IPS-15b (cell line): ENCODE data around the gene ZIC2.
"Not testable (repeated sequence)": the region's sequence is repeated elsewhere in the genome, so short reads cannot be mapped to it uniquely, and the experiment has no call there.

Source experiments
- H3K27me3 ChIP-seq: one replicate; pipeline ENCODE4 v1.6.1; 2013; ENCODE audit warnings: low read length; ENCODE audit not compliant: control insufficient read depth, insufficient read depth
- H3K36me3 ChIP-seq: one replicate; pipeline ENCODE4 v1.6.1; 2013; ENCODE audit warnings: low read length; ENCODE audit not compliant: control insufficient read depth, insufficient read depth
- H3K4me1 ChIP-seq: one replicate; pipeline ENCODE4 v1.6.1; 2013; ENCODE audit warnings: mild to moderate bottlenecking, low read length; ENCODE audit not compliant: control insufficient read depth, insufficient read depth
- H3K4me3 ChIP-seq: one replicate; pipeline ENCODE4 v1.5.1; 2013; ENCODE audit warnings: low read depth, low read length
- H3K9ac ChIP-seq: one replicate; pipeline ENCODE4 v1.6.1; 2013; ENCODE audit warnings: low read depth, mild to moderate bottlenecking, low read length
- H3K9me3 ChIP-seq: one replicate; pipeline ENCODE4 v1.6.1; 2013; ENCODE audit warnings: mild to moderate bottlenecking, low read length; ENCODE audit not compliant: control insufficient read depth, insufficient read depth

The ZIC2 gene

DNA sequence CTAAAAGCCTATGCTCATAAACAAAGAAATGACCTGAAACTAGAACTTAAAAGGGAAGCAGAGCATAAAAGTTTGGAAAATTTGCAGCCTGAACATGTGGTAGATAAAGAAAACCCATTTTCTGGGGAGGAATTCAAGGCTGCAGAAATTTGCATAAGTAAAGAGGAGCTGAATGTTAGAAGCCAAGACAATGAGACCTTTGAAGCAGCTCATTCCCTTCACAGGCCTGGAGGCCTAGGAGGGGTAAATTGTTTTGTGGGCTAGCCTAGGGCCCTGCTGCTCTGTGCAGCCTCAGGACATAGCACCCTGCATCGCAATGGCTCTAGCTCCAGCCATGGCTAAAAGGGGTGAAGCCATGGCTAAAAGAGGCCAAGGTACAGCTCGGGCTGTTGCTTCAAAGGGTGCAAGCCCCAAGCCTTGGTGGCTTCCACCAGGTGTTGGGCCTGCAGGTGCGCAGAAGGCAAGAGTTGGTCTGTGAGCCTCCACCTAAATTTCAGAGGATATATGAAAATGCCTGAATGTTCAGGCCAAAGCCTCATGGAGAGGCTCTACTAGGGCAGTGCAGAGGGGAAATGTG lies 38.3 kb downstream of the ZIC2 start:
- H3K4me3 ChIP-seq, result no peak overlapping the region

DNA sequence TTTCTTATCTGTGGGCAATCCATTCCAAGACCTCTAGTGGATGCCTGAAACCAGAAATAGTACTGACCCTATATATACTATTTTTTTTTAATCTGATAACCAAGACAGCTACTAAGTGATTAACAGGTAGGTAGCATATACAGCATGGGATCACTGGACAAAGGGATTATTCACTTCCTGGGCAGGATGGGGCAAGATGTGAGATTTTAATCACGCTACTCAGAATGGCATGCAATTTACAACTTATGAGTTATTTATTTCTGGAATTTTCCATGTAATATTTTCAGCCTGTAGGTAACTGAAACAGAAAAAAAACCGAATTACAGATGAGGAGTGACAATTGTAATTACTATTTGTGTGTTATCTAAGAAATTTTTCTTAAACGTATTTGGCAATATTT lies 41.2 kb downstream of the ZIC2 start:
- peaks cover 3% of the 10 kb centered on the region for H3K36me3 ChIP-seq
- no peaks in the 10 kb centered on the region for H3K4me1 ChIP-seq
- H3K9ac ChIP-seq, result no peak overlapping the region
- no peak overlapping the region for H3K4me3 ChIP-seq
- peaks cover 3% of the 10 kb centered on the region for H3K9me3 ChIP-seq
- H3K27me3 ChIP-seq, result no peaks in the 10 kb centered on the region

More for the DNA sequence above, 38.3 kb downstream of the ZIC2 start:
- Histone ChIP-seq H3K27me3 (no peaks in the 10 kb centered on the region), H3K9me3 (peaks cover 3% of the 10 kb centered on the region), H3K4me1 (no peaks in the 10 kb centered on the region), H3K9ac (no peak overlapping the region), H3K36me3 (peaks cover 3% of the 10 kb centered on the region)

DNA sequence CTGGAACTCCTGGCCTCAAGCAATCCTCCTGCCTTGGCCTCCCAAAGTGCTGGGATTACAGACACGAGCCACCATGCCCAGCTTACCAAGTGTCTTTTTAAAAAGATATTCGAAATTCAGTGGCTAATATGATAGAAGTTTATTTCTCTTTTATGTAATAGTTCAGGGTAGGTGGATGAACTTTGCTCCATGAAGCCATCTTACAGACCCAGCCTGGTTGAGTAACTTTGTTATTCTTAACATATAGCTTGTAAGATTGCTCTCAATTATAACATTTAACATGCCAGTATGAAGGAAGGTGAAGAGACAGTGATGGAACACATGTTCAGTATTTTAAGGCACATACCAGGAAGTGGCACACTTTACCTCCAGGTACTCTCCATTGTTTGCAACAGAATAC lies 42.4 kb downstream of the ZIC2 start:
- no peak overlapping the region for H3K9ac ChIP-seq
- H3K27me3 ChIP-seq, result no peaks in the 10 kb centered on the region
- H3K4me1 ChIP-seq, result no peaks in the 10 kb centered on the region
- H3K9me3 ChIP-seq, result peaks cover 3% of the 10 kb centered on the region
- no peak overlapping the region for H3K4me3 ChIP-seq
- peaks cover 3% of the 10 kb centered on the region for H3K36me3 ChIP-seq

DNA sequence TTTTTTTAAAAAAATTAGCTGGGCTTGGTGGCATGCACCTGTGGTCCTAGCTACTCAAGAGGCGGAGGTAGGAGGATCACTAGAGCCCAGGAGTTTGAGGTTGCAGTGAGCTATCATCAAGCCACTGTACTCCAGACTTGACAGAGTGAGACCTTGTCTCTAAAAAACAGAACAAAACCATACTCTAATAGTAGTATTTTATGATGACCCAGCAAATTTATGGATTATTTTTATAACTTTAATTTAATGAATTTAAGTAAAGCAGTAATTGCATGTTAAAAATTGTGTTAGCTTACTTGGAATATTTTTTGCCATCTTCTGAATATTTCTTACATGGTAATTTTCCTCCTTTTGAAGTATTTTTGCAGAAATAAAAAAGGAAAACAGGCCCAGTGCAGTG lies 48.3 kb downstream of the ZIC2 start:
- H3K4me3 ChIP-seq, result no peak overlapping the region
- no peaks in the 10 kb centered on the region for H3K27me3 ChIP-seq
- no peaks in the 10 kb centered on the region for H3K36me3 ChIP-seq
- no peak overlapping the region for H3K9ac ChIP-seq
- no peaks in the 10 kb centered on the region for H3K4me1 ChIP-seq
- H3K9me3 ChIP-seq, result no peaks in the 10 kb centered on the region

DNA sequence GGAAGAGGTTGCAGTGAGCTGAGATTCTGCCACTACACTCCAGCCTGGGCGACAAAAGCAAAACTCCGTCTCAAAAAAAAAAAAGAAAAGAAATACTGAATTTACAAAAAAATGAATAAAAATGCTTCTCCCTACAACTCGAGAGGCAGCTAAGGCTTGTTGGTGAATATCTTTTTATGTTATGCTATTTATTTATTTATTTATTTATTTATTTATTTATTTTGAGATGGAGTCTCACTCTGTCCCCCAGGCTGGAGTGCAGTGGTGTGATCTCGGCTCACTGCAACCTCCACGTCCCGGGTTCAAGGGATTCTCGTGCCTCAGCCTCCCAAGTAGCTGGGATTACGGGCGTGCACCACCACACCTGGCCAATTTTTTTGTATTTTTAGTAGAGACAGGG lies 51.1 kb downstream of the ZIC2 start:
- not testable (repeated sequence) for H3K27me3 ChIP-seq, H3K4me3 ChIP-seq, H3K9me3 ChIP-seq, H3K36me3 ChIP-seq, H3K9ac ChIP-seq, H3K4me1 ChIP-seq

DNA sequence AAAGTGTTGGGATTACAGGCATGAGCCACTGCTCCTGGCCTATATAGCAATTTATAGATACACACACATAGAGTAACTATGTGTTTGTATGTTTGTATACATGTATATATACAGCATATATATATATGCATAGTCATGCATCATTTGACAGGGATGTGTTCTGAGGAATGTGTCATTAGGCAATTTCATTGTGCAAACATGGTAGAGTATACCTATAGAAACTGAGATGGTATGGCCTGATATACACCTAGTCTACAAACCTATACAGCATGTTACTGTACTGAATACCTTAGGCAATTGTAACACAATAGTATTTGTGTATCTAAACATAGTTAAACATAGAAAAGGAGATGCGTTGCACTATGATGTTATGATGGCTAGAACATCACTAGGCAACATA lies 54.4 kb downstream of the ZIC2 start:
- no peaks in the 10 kb centered on the region for H3K9me3 ChIP-seq

More for the DNA sequence above, 54.4 kb downstream of the ZIC2 start:
- H3K9ac ChIP-seq, result no peak overlapping the region
- peaks cover 7% of the 10 kb centered on the region for H3K4me1 ChIP-seq
- H3K27me3 ChIP-seq, result no peaks in the 10 kb centered on the region
- no peak overlapping the region for H3K4me3 ChIP-seq
- H3K36me3 ChIP-seq, result no peaks in the 10 kb centered on the region
